HG03045 (cell line): ENCODE measurements around the gene DPYD.

Experiments used
- ATAC-seq: cut with Tn5 transposase; IDR thresholded peaks from one replicate; pipeline ENCODE4 v1.9.1; 2021; ENCODE audit warnings: mild to moderate bottlenecking, moderate library complexity; ENCODE audit not compliant: unreplicated experiment

Gene DPYD

GRCh38 chr1:97630948-97631347, 289.9 kb downstream of the DPYD start:
- no peak for ATAC-seq

- no peak for ATAC-seq
Observed at GRCh38 chr1:97630281-97630680, 290.6 kb downstream of the DPYD start.

DNA sequence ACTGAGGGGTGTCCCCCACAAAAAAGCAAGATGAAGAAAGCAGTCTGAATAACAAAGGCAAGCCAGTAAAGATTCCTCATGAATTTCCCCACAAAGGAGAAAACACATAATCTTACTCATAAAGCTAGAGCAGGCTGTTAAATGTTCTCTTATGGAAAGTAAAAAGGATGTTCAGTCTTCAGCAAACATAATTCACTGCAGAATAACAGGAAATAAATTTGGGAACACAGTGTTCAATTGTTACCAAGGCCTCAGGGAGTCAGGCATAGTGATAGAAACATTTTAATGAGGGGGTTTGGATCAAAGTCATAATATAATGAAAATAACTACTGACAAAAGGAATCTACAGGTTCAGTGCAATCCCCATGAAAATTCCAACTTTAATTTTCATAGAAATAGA, 297.6 kb downstream of the DPYD start:
- no peak for ATAC-seq

DNA sequence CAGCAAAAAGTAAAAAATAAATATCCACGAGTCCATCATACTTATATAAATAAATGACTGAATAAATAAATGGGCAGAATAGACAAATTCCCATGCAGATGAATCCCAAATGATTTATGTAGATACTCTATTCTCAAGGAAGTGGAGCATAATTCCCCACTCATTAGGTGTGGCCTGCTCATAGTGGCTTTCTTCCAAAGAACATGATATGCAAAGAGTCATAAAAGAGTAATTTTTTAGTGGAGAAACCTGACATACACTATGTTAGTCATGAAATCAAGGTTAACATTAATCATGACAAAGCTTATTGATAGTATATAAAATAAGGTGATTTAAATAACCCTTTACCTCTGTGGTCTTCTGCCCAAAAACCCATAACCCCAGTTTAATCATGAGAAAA, 298.9 kb downstream of the DPYD start:
- ATAC-seq: no peak

- no peak for ATAC-seq
Observed at GRCh38 chr1:97619706-97620105, 301.1 kb downstream of the DPYD start.

DNA sequence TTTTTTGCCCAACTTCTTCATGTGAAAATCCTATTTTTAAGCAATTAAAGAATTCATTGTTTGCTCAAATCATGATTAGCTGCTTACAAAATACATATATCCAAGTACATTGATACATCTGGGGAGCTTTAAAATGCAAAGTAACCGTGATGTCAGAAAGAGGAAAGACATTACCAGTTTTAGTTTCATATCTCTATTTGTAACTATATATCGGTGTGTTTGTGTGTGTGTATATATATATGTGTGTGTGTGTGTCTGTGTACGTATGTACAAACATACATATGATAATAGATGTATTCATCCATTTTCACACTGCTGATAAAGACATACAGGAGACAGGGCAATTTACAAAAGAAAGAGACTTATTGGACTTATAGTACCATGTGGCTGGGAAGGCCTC, 310.1 kb downstream of the DPYD start:
- ATAC-seq: no peak

GRCh38 chr1:97610102-97610501, 310.7 kb downstream of the DPYD start:
- no peak for ATAC-seq

GRCh38 chr1:97608272-97608671, 312.6 kb downstream of the DPYD start:
- ATAC-seq: no peak

DNA sequence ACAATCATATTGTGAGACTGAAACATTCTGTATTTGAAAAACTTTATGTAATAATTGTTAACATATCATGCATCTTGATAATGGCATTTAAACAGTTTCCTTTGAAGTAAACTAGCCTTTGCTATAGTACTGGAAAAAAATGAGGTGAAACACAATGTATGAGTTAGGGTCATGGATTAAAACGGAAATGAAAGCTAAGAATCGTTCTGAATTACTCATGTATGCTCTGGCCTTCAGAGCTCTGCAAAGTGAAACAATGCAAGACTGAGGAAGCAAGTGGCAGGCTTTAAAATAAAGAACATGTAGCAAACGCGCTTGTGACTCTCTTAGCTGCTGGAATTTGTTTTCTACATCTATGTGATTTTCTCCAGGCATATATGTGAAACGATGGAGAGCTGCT, 317.1 kb downstream of the DPYD start:
- no peak for ATAC-seq

DNA sequence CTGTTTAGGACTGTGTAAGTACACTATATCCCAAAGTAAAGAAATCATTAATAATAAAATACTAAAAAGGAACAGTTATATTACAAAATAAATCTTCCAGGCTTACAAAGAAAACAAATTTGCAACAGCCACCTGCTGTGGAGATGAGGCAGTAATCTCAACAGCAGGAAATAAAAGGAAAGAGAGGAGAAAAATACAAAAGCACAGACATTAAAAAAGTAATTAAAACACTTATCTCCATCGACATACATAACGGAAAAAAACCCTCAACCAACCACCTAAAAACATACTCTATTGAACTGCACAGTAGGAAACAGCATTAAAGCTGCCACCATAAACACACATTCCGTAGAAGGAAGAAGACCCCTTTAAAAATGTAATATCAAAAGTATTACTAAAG, 317.6 kb downstream of the DPYD start:
- no peak for ATAC-seq

GRCh38 chr1:97599447-97599846, 321.4 kb downstream of the DPYD start:
- no peak for ATAC-seq

GRCh38 chr1:97593192-97593591, 327.6 kb downstream of the DPYD start:
- no peak for ATAC-seq

DNA sequence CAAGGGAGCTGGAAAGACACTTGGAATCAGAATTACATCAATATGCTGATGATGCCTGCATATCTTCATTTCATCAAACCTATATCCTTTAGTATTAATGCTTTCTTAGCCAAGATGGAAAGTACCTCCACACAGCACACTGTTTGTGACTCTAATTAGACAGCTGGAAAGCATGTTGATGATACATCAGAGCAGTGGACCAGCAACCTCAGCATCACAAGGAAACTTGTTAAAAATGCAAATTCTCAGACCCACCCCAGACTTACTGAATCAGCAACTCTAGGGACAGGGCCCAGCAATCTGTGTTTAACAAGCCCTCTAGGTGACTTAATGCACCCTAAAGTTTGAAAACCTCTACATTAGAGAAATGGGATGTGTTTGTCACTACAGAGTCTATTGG, 332.1 kb downstream of the DPYD start:
- ATAC-seq: no peak

DNA sequence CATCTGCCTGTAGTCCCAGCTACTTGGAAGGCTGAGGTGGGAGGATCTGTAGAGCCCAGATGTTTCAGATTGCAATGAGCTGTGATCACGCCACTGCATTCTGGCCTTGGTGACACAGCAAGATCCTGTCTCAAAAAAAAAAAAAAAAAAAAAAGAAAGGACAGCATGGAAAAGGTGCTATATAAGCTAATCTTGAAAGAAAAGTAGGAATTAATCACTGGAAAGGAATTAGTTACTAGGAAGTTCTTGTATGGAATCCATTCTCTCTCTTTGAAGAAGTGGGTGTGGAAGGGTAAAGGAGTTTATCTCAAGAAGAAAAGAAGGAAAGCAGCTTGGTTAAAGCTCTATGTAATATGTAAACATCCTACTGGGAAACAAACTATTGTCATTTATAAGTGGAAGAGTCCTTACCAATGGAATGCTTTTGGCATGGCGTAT, 339.2 kb downstream of the DPYD start:
- no peak for ATAC-seq

DNA sequence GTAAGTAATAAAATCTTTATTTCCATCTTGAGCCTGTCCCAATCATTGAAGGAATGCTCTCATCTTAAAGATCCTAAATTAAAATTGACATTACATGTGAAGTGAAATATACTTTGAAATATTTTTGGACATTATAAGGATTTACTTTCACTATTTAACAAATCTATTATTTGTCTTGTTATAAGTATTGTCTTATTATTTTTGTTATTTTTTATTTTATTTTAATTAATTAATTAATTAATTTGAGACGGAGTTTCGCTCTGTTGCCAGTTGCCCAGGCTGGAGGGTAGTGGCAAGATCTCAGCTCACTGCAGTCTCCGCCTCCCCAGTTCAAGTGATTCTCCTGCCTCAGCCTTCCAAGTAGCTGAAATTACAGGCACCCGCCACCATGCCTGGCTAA, 343.2 kb downstream of the DPYD start:
- ATAC-seq: no peak

GRCh38 chr1:97573553-97573952, 347.3 kb downstream of the DPYD start:
- ATAC-seq: no peak

DNA sequence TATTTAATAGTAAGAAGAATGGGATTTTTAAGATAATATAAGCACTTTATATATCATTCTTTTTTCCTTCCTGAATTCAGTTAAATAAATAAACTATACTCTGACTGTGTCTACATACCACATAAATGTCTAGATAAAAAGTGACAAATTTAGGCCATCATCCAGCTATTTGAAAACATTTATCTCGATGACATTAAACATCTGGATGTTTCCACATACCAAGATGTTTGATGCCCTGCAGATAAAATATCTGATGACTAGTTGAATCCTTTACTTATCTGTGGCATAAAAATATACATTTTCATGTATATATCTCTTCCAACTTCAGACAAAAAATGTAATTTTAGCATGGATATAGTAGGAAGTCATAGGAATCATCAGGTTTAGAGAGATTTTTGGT, 348.3 kb downstream of the DPYD start:
- ATAC-seq: no peak

GRCh38 chr1:97571760-97572159, 349.1 kb downstream of the DPYD start:
- no peak for ATAC-seq

- no peak for ATAC-seq
Observed at GRCh38 chr1:97570691-97571090, 350.1 kb downstream of the DPYD start.

DNA sequence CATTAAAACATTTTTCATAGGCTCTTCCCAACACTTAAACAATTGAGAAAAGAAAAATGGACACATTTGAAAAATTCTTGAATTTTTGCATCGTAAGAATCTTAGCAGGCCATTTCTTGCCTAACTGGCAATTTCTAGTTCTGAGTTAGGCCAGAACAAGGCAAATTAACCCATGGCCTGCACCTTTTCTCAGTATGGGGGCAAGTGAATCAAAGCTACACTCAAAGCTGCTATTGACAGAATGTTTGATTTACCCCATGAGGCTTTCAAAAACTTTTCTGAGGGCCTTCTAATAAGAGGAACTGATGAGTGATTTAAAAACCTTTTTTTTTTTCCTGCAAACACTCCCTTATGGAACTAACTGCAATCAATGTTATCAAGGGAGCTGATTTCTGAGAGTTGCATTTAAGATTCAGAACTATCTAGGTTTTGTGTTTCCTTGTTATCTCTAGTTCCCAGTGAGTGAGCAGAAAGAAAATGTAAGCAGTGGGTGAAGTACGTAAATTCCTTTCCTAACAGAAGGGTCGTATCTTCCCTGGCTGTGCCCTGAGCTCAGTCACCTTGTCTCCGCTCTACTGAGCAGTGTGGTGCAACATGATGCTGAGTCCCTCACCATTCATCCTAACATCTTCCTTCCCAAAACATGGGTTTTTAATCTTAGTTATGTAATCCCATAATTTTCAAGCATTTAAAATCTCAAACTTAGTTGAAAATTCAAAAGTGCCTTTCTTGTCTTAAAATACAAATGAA, 353.7 kb downstream of the DPYD start:
- ATAC-seq: no peak

- no peak for ATAC-seq
Observed at GRCh38 chr1:97565886-97566285, 354.9 kb downstream of the DPYD start.

DNA sequence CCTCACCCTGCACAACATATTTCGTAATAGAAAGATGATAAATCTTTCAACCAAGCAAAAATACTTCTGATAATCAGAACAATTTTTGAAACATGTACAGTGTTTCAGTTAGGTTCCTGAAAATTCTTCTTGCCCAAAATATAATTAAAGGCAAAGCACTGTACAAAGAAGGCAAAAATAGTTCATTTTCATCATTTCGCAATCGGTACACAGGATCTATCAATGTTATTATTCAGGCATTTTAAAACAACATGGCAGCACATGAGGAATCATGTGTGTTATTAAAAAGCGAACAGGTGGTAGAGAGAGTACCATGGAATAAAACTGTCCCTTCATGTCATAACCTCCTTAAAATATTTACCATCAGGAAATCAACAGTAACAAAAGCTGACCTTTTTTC, 356.9 kb downstream of the DPYD start:
- no peak for ATAC-seq

DNA sequence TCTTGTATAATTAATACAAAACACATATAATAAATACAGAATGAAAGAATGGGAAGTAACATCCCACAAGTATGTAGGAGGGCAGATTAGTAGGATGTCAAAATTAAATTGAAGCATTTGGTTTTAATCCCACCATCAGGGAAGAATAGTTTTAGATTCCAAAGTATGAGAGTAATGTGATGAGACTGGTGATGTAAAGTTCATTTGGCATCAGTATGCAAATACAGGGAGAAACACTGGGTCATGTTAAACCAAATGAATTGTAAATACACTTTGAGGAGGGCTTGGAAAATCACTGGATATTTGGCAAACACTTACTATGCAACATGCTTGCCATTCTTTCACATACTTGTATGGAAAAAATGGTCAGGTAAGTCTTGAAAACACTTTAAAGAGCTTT, 358.8 kb downstream of the DPYD start:
- ATAC-seq: no peak
